ENCODE measurements around the gene RBM47.

- TF ChIP-seq CTCF (IDR thresholded peaks at IDR 0.05) (no peak), EZH2 (IDR thresholded peaks at IDR 0.05; ENCODE audit: borderline replicate concordance, insufficient read depth, low read depth, low read length, poor library complexity, severe bottlenecking) (no peak)
These were observed 15.9 kb upstream of the RBM47 start for GRCh38 chr4:40645586-40645985.

Measured in B cell (primary cell).